Pancreas (tissue), 10 donors: ENCODE measurements around the gene CHIC1. TPM values are rescaled to one million over a fixed set of nuclear protein-coding genes. Genes with fewer than 3 reads are reported as not detected.
A peak's percentile ranks its signal among the peaks of the same experiment; 100 is the strongest.
"Not testable (repeated sequence)": the region's sequence is repeated elsewhere in the genome, so short reads cannot be mapped to it uniquely, and the experiment has no call there.

ENCODE experiments used
- ATAC-seq, 4 donors: fragments of 200-7000 bp; cut with Tn5 transposase; one replicate each; pipeline versions ENCODE4 v1.8.0 to v1.9.1; 2020; ENCODE audit warnings: mild to moderate bottlenecking in 4 of 4, moderate library complexity in 4 of 4
- DNase-seq, 6 donors: peaks; one replicate each; pipeline ENCODE4 v3.0.0-alpha.2; 2020
- FAIRE-seq: peaks from 2 replicates; lab custom pipeline; 2012; peaks lifted over from hg19 to GRCh38; lab: Jason Lieb, UNC
- H3K27ac ChIP-seq, 4 donors: fragments of 200-600 bp; sonication (generic); 1 replicate in 3 of 4; 2 replicates in 1 of 4; pipeline versions ENCODE4 v1.5.0 to v1.8.0; 2020
- H3K27me3 ChIP-seq, 4 donors: fragments of 200-600 bp; one replicate each; pipeline ENCODE4 v1.8.0; 2021
- H3K36me3 ChIP-seq, 3 donors: fragments of 200-600 bp; sonication (generic) in 1 of 3; one replicate each; pipeline versions ENCODE4 v1.5.0 to v1.8.0; 2020 to 2021
- H3K4me1 ChIP-seq, 3 donors: fragments of 200-600 bp; one replicate each; pipeline ENCODE4 v1.8.0; 2021
- H3K4me3 ChIP-seq, 4 donors: fragments of 200-600 bp; sonication (generic) in 2 of 4; one replicate each; pipeline versions ENCODE4 v1.5.0 to v1.8.0; 2020 to 2021
- H3K9me3 ChIP-seq, 4 donors: fragments of 200-600 bp; one replicate each; pipeline ENCODE4 v1.8.0; 2021
- CTCF ChIP-seq, 4 donors: fragments of 200-600 bp; sonication (generic) in 3 of 4; IDR thresholded peaks; one replicate each; pipeline versions ENCODE4 v1.5.0 to v1.8.0; 2021; ENCODE audit warnings: antibody characterized with exemption in 4 of 4
- WGBS, 2 donors: extraction: QIAGEN DNeasy Blood & Tissue Kit; methylation state at CpG; one replicate each; pipeline ENCODE4 v1.1.7; 2013; 5-methylcytosine and 5-hydroxymethylcytosine counted together
- intact Hi-C, 3 donors: fragments of 100-400 bp; cut with DNase I; formaldehyde crosslinking; loops; one replicate each; pipeline versions ENCODE4 v1.11.1 to v1.14.2; 2022
- polyA plus RNA-seq, 2 donors: library from polyadenylated mRNA; stranded (reverse); fragments of 200-250 nt; gene quantifications; one replicate each; pipeline ENCODE4 v1.2.3, GENCODE V29; 2013
- total RNA-seq, 6 donors: library from RNA; stranded (reverse); fragmentation: NEBNext Ultra II Directional in 4 of 6; extraction: Animal tissue kit (Norgen Biotek cat#: 25700) in 4 of 6; gene quantifications; one replicate each; pipeline versions ENCODE4 v1.2.1 to v1.2.4, GENCODE V29; 2021 to 2023
- donor health status: healthy with polysubstance abuse.
- donor health status: DM: no; HTN: no; CAD: no; lungs with moderate emphysema.
- donor health status: DM: no; HTN: no; CAD: no.
- donor health status: control.
- donor health status: control.
- donor health status: Bipolar disorder and iron deficiency.
- donor health status: DM: yes; HTN: yes; CAD: no.
- donor health status: DM: no; HTN: no; CAD: no.
- donor health status: DM: no; HTN: no; CAD: no.
- donor health status: DM: yes; HTN: yes; CAD: no.

The CHIC1 gene
- total and polyA plus RNA-seq, 8 donors, result 1.7 to 4.3 (median 3.1) TPM

DNA sequence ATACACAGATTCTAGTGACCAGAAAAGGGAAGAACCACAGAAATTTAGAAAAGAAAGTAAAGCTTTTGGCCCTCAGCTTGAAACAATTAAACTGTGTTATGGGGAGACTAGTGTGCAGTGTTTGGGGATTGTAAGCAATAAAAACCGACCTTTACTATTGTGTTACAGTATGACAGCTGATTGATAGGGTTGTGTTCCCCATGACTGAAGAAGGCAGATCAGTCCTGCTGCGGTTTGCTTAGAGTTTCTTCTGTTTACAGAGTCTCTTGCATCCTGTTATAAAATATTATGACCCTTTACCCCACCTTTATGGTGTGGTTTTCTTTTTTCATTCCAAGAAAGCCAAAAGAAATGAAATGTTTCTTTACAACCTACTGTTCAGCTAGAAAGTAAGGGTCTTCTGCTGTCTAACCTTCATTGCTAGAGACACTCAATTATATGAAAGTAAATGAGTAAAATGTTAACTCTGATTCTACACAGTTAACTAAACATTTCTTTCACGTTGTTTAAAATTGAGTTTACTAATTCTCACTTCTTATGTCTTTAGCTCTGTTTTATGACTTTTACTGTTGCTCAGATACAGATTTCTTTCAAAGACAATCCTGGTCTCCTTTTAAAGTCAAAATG is 18.1 kb downstream of the CHIC1 start:
- Histone ChIP-seq H3K27me3 (peaks cover 0 to 4% (median 0%) of the 10 kb centered on the region in 4 donors), H3K27ac (no peak overlapping the region), H3K4me3 (no peak overlapping the region), H3K4me1 (no peaks in the 10 kb centered on the region), H3K36me3 (no peaks in the 10 kb centered on the region), H3K9me3 (no peaks in the 10 kb centered on the region)
- ATAC-seq, result no peak
- intact Hi-C loops, result no loop called here
- TF ChIP-seq CTCF (IDR thresholded peaks at IDR 0.05), result no peak
- 38 to 50% methylated on average over 3 of the region's 3 CpGs for WGBS, 2 donors
- DNase-seq, result no peak
- no peak for FAIRE-seq

DNA sequence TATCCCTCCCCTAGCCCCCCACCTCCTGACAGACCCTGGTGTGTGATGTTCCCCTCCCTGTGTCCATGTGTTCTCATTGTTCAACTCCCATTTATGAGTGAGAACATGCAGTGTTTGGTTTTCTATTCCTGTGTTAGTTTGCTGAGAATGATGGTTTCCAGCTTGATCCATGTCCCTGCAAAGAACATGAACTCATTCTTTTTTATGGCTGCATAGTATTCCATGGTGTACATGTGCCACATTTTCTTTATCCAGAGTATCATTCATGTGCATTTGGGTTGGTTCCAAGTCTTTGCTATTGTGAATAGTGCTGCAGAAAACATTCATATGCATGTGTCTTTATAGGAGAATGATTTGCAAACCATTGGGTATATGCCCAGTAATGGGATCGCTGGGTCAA is 34.8 kb downstream of the CHIC1 start:
- peaks cover 0 to 13% (median 0%) of the 10 kb centered on the region in 4 donors for H3K27me3 ChIP-seq
- 83 to 100% methylated on average over 1 of the region's 1 CpG for WGBS, 2 donors
- FAIRE-seq, H3K4me3 ChIP-seq, H3K4me1 ChIP-seq, ATAC-seq, H3K9me3 ChIP-seq, DNase-seq, intact Hi-C loops, H3K36me3 ChIP-seq, H3K27ac ChIP-seq: not testable (repeated sequence)

GRCh38 chrX:73615022-73615421 is 52.0 kb downstream of the CHIC1 start:
- H3K4me3 ChIP-seq, result no peak overlapping the region
- no peak overlapping the region for H3K27ac ChIP-seq
- H3K36me3 ChIP-seq, result no peaks in the 10 kb centered on the region
- intact Hi-C loops, result no loop called here
- no peaks in the 10 kb centered on the region for H3K9me3 ChIP-seq
- TF ChIP-seq CTCF (IDR thresholded peaks at IDR 0.05), result no peak
- ATAC-seq (no peak), DNase-seq (peak in 1 of 6 donors; percentile 9), FAIRE-seq (no peak)
- peaks cover 0 to 6% (median 0%) of the 10 kb centered on the region in 4 donors for H3K27me3 ChIP-seq
- no peaks in the 10 kb centered on the region for H3K4me1 ChIP-seq
- 82 to 97% methylated on average over 3 of the region's 3 CpGs for WGBS, 2 donors

GRCh38 chrX:73641669-73642068 is 78.7 kb downstream of the CHIC1 start:
- DNase-seq, H3K4me1 ChIP-seq, ATAC-seq, FAIRE-seq, H3K4me3 ChIP-seq, H3K9me3 ChIP-seq, H3K27ac ChIP-seq, intact Hi-C loops, H3K27me3 ChIP-seq, H3K36me3 ChIP-seq: not testable (repeated sequence)
- 93% methylated on average over 2 of the region's 2 CpGs for WGBS, 2 donors

DNA sequence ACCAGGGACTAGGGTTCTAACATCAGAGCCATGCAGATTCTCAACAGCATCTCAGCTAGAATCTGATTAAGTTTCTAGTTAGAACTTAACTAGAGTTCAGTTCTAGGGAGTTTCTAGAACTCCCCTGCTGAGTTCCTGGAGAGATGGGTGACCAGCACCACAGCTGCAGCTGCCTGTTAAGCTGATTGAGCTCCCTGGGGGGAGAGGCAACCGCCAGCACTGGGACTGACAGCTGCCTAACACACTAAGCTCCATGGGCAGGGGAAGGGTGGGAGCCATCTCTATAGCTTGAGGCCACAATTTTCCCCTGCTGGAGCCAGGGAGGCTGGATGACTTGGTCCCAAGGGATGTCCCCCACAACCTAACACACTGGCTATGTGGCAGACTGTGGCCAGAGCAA is 84.2 kb downstream of the CHIC1 start:
- WGBS, 2 donors, result 57 to 100% methylated on average over 1 of the region's 1 CpG
- FAIRE-seq (no peak), ATAC-seq (no peak), DNase-seq (no peak)
- TF ChIP-seq CTCF (IDR thresholded peaks at IDR 0.05), result no peak
- intact Hi-C loops, result no loop called here
- no peaks in the 10 kb centered on the region for H3K9me3 ChIP-seq
- no peak overlapping the region for H3K27ac ChIP-seq
- no peaks in the 10 kb centered on the region for H3K27me3 ChIP-seq
- H3K4me3 ChIP-seq, result no peak overlapping the region
- H3K36me3 ChIP-seq, result no peaks in the 10 kb centered on the region
- no peaks in the 10 kb centered on the region for H3K4me1 ChIP-seq

DNA sequence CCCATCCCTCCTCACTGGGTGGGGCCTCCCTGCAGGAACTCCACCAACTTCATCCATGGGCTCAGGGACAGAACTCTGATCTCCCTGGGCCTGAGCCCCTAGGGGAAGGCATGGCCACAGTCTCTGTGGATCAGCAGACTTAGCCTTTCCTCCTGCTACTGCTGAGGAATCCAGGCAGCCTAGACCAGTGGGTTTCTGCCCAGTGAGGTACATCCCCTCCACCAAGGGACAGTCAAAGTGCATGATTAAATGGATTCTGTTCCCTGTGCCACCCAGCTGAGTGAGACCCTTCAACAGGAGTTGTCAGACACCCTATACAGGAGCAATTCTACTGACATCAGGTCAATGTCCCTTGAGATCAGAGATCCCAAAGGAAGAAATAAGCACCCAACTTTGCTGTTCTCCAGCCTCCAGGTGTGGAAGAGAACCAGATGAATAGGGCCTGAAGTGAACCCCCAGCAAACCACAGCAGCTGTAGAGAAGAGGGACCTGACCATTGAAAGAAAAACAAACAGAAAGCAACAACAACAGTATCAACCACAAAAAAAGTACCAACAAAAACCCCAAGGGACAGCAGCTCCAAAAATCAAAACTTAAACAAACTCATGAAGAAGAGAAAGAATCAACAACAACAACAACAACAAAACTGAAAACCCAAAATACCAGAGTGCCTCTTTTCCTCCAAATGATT is 84.8 kb downstream of the CHIC1 start:
- FAIRE-seq (no peak), DNase-seq (no peak), ATAC-seq (no peak)
- intact Hi-C loops, result no loop called here
- Histone ChIP-seq H3K27ac (no peak overlapping the region), H3K36me3 (no peaks in the 10 kb centered on the region), H3K9me3 (no peaks in the 10 kb centered on the region), H3K4me3 (no peak overlapping the region), H3K27me3 (no peaks in the 10 kb centered on the region), H3K4me1 (no peaks in the 10 kb centered on the region)
- no peak for TF ChIP-seq CTCF (IDR thresholded peaks at IDR 0.05)

DNA sequence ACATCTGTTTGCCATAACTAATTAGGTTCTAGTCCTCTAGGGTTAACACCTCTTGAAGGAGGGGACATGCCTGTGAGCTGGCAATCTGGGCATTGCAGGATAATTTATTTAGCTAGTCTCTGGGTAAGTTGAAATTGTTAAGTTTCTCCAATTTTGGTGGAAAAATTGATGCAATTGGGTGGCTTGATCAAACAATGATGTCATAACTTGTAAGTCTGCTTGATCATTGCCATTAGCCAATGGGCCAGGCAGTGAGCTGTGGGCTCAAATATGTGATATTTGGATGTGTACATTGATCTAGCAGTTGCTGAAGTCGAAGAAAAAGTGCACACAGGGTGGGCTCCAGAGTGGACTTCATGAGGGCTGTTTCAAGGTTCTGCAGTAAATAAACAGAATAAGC is 98.3 kb downstream of the CHIC1 start:
- not testable (repeated sequence) for FAIRE-seq

More for the DNA sequence above, 98.3 kb downstream of the CHIC1 start:
- DNase-seq, H3K27ac ChIP-seq, H3K27me3 ChIP-seq, intact Hi-C loops, H3K9me3 ChIP-seq, H3K4me3 ChIP-seq, ATAC-seq, H3K4me1 ChIP-seq, H3K36me3 ChIP-seq: not testable (repeated sequence)
- WGBS, 2 donors, result 57 to 90% methylated on average over 1 of the region's 1 CpG
